Gastroesophageal sphincter (tissue), 4 donors: Measurements from ENCODE around the gene GNG12. TPM values are rescaled to one million over a fixed set of nuclear protein-coding genes. Genes with fewer than 3 reads are reported as not detected.

ENCODE experiments used
- ATAC-seq: fragments of 150-250 bp; one replicate; pipeline ENCODE4 v1.9.1; 2016; ENCODE audit warnings: mild to moderate bottlenecking, moderate library complexity
- H3K27ac ChIP-seq, 4 donors: fragments of 200-600 bp; sonication (generic) in 3 of 4; 1 replicate in 3 of 4; 2 replicates in 1 of 4; pipeline ENCODE4 v1.5.1; 2016 to 2019
- H3K27me3 ChIP-seq: fragments of 200-600 bp; sonication (generic); one replicate; pipeline ENCODE4 v1.5.1; 2019
- H3K36me3 ChIP-seq, 2 donors: fragments of 200-600 bp; sonication (generic); one replicate each; pipeline ENCODE4 v1.5.1; 2019; ENCODE audit warnings: control low read depth in 1 of 2
- H3K4me1 ChIP-seq, 3 donors: fragments of 200-600 bp; sonication (generic); 1 replicate in 2 of 3; 2 replicates in 1 of 3; pipeline ENCODE4 v1.5.1; 2016 to 2019; ENCODE audit warnings: control low read depth in 2 of 3
- H3K4me3 ChIP-seq, 2 donors: fragments of 200-600 bp; sonication (generic); one replicate each; pipeline ENCODE4 v1.5.1; 2019; ENCODE audit warnings: mild to moderate bottlenecking in 1 of 2, moderate library complexity in 1 of 2
- H3K9me3 ChIP-seq, 3 donors: fragments of 200-600 bp; sonication (generic); one replicate each; pipeline ENCODE4 v1.5.1; 2017 to 2019; ENCODE audit warnings: control low read depth in 2 of 3
- CTCF ChIP-seq, 4 experiments: fragments of 200-600 bp in 2 of 4; fragments of 450-650 bp in 2 of 4; sonication (generic) in 1 of 4; IDR thresholded peaks; one replicate each; pipeline ENCODE4 v1.5.1; 2017 to 2019; ENCODE audit warnings: antibody characterized with exemption in 4 of 4, mild to moderate bottlenecking in 2 of 4, moderate library complexity in 2 of 4
- EP300 ChIP-seq: sonication (generic); formaldehyde crosslinking; IDR thresholded peaks from one replicate; pipeline ENCODE4 v1.6.1; 2017; ENCODE audit warnings: antibody characterized with exemption, mild to moderate bottlenecking
- POLR2A ChIP-seq, 2 donors: fragments of 450-650 bp; IDR thresholded peaks; one replicate each; pipeline ENCODE4 v1.6.1; 2017; ENCODE audit warnings: antibody characterized with exemption in 2 of 2, mild to moderate bottlenecking in 2 of 2, moderate library complexity in 1 of 2
- POLR2AphosphoS5 ChIP-seq: sonication (generic); formaldehyde crosslinking; IDR thresholded peaks from one replicate; pipeline ENCODE4 v1.6.1; 2017; ENCODE audit warnings: antibody characterized with exemption
- WGBS, 2 donors: methylation state at CpG; one replicate each; pipeline ENCODE4 v1.1.5; 2018; ENCODE audit warnings: low coverage in 1 of 2; 5-methylcytosine and 5-hydroxymethylcytosine counted together
- total RNA-seq, 4 donors: library from RNA; depleted of rRNA; stranded (reverse); fragments of >200 nt; gene quantifications; one replicate each; pipeline ENCODE4 v1.1.0, GENCODE V29; 2016

The GNG12 gene
- total RNA-seq, 4 donors from 2014 or later = 135 to 175 (median 149) TPM

- 90 to 93% methylated on average over 2 of the region's 2 CpGs for WGBS, 2 donors
- peaks cover 15 to 80% (median 32%) of the 10 kb centered on the region in 3 donors for H3K4me1 ChIP-seq
- no peak overlapping the region for H3K4me3 ChIP-seq
- no peaks in the 10 kb centered on the region for H3K9me3 ChIP-seq
- TF ChIP-seq EP300 (no peak), CTCF (IDR thresholded peaks at IDR 0.05) (no peak), POLR2A (IDR thresholded peaks at IDR 0.05) (no peak), POLR2AphosphoS5 (no peak)
- no peak for ATAC-seq
- peak overlapping the region in 3 of 4 donors; percentile 3 to 6 (median 3) for H3K27ac ChIP-seq
- no peaks in the 10 kb centered on the region for H3K36me3 ChIP-seq
- H3K27me3 ChIP-seq = no peaks in the 10 kb centered on the region
Observed at GRCh38 chr1:67787746-67788145, 45.5 kb downstream of the GNG12 start.

- Histone ChIP-seq H3K9me3 (no peaks in the 10 kb centered on the region), H3K36me3 (no peaks in the 10 kb centered on the region), H3K4me1 (peaks cover 2 to 75% (median 21%) of the 10 kb centered on the region in 3 donors), H3K27me3 (no peaks in the 10 kb centered on the region), H3K4me3 (no peak overlapping the region), H3K27ac (peak overlapping the region in 2 of 4 donors; percentile 9 to 13)
- peak; percentile 43 for ATAC-seq
- TF ChIP-seq CTCF (IDR thresholded peaks at IDR 0.05) = no peak
- no peak for TF ChIP-seq POLR2AphosphoS5
- 52 to 75% methylated on average over 2 to 3 of the region's 4 CpGs for WGBS, 2 donors
Observed at GRCh38 chr1:67785847-67786753, 47.2 kb downstream of the GNG12 start.

- no peak overlapping the region for H3K27ac ChIP-seq
- no peak for TF ChIP-seq CTCF (IDR thresholded peaks at IDR 0.05)
- H3K4me1 ChIP-seq = peaks cover 2 to 75% (median 19%) of the 10 kb centered on the region in 3 donors
- no peaks in the 10 kb centered on the region for H3K27me3 ChIP-seq
- no peak overlapping the region for H3K4me3 ChIP-seq
- H3K9me3 ChIP-seq = no peaks in the 10 kb centered on the region
- 69 to 70% methylated on average over 6 of the region's 6 CpGs for WGBS, 2 donors
- no peak for ATAC-seq
- H3K36me3 ChIP-seq = no peaks in the 10 kb centered on the region
Observed at GRCh38 chr1:67784545-67785186, 48.6 kb downstream of the GNG12 start.

GRCh38 chr1:67780637-67781036 lies 52.6 kb downstream of the GNG12 start:
- peaks cover 0 to 12% of the 10 kb centered on the region in 2 donors for H3K36me3 ChIP-seq
- WGBS, 2 donors = 32 to 58% methylated on average over 2 of the region's 2 CpGs
- peaks cover 7 to 65% (median 16%) of the 10 kb centered on the region in 3 donors for H3K4me1 ChIP-seq
- H3K9me3 ChIP-seq = no peaks in the 10 kb centered on the region
- peak overlapping the region in 3 of 4 donors; percentile 1 to 46 (median 42) for H3K27ac ChIP-seq
- H3K4me3 ChIP-seq = no peak overlapping the region
- peak; percentile 78 for ATAC-seq
- H3K27me3 ChIP-seq = no peaks in the 10 kb centered on the region
- TF ChIP-seq EP300 (no peak), CTCF (IDR thresholded peaks at IDR 0.05) (no peak), POLR2AphosphoS5 (peak; percentile 71), POLR2A (IDR thresholded peaks at IDR 0.05) (no peak)
